ENCODE results near the gene RBM43. TPM values are rescaled to one million over a fixed set of nuclear protein-coding genes. Genes with fewer than 3 reads are reported as not detected.

The RBM43 gene
- total RNA-seq, 6 donors from 2014 or later = 4.4 to 16.8 (median 8.1) TPM

DNA sequence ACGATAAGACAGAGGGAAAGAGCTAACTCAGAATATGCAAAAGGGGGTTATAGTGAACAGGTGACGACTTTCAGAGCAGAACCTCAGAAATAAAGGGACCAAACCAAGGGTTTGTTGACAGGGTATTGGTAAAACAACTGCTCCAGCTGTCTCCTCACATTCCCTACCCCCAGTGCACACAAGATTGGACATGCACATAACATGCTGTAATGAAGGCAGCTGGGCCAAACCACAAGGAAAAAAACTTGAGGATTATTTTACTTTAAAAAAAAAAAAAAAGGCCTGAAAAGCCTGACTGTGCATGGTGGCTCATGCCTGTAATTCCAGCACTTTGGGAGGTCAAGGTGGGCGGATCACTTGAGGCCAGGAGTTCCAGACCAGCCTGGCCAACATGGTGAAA is 3.5 kb downstream of the RBM43 start:
- no peak for DNase-seq
- peak in 1 of 2 donors; percentile 6 for ATAC-seq (ENCODE audit: low FRiP score in 2 of 2)
- TF ChIP-seq EP300 (IDR thresholded peaks at IDR 0.05) = no peak
- no peak for TF ChIP-seq POLR2A (IDR thresholded peaks at IDR 0.05)
- no peak for TF ChIP-seq POLR2AphosphoS5 (IDR thresholded peaks at IDR 0.05)
- no peak for TF ChIP-seq CTCF (IDR thresholded peaks at IDR 0.05)
- no peak overlapping the region for H3K27ac ChIP-seq
- WGBS, 2 donors = 91 to 96% methylated on average over 3 of the region's 3 CpGs
- H3K36me3 ChIP-seq = peaks cover 0 to 9% (median 6%) of the 10 kb centered on the region in 4 donors
- H3K4me1 ChIP-seq = peaks cover 6 to 17% (median 9%) of the 10 kb centered on the region in 4 donors
- no peak overlapping the region for H3K4me3 ChIP-seq
- H3K27me3 ChIP-seq = no peaks in the 10 kb centered on the region
- H3K9me3 ChIP-seq = no peaks in the 10 kb centered on the region

DNA sequence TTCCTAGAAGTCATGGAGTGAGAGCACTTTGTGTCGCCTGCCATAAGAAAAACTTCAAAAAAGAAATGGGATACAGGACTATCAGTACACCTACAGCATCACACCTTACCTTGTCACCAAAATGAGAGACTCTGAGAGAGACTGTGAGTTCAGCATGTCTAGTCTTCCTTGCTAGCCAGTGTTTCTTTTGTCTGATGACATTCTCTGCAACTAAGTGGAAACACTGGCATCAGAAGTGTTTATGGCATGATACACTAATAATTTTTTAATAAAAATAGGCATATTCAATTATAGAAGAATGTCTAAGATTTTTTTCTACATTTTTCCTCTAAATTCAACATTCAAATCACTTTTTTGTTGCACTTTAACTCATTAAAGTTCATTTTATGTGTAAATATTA is 9.0 kb downstream of the RBM43 start:
- Histone ChIP-seq H3K4me3 (no peak overlapping the region), H3K27me3 (no peaks in the 10 kb centered on the region), H3K9me3 (peaks cover 5 to 12% (median 8%) of the 10 kb centered on the region in 4 donors), H3K4me1 (peaks cover 0 to 4% (median 0%) of the 10 kb centered on the region in 4 donors), H3K36me3 (peaks cover 4 to 54% (median 24%) of the 10 kb centered on the region in 4 donors), H3K27ac (no peak overlapping the region)
- WGBS, 2 donors = 92 to 97% methylated on average over 1 of the region's 1 CpG
- TF ChIP-seq CTCF (IDR thresholded peaks at IDR 0.05) (no peak), EP300 (IDR thresholded peaks at IDR 0.05) (no peak), POLR2AphosphoS5 (IDR thresholded peaks at IDR 0.05) (no peak)
- ATAC-seq (ENCODE audit: low FRiP score in 2 of 2) = no peak
- no peak for DNase-seq

GRCh38 chr2:151251012-151251411 is 10.7 kb downstream of the RBM43 start:
- no peak for DNase-seq
- peaks cover 7 to 12% (median 10%) of the 10 kb centered on the region in 4 donors for H3K9me3 ChIP-seq
- no peak overlapping the region for H3K4me3 ChIP-seq
- no peaks in the 10 kb centered on the region for H3K27me3 ChIP-seq
- 81 to 86% methylated on average over 1 of the region's 1 CpG for WGBS, 2 donors
- ATAC-seq (ENCODE audit: low FRiP score in 2 of 2) = no peak
- H3K4me1 ChIP-seq = no peaks in the 10 kb centered on the region
- H3K27ac ChIP-seq = no peak overlapping the region
- TF ChIP-seq POLR2AphosphoS5 (IDR thresholded peaks at IDR 0.05) (no peak), CTCF (IDR thresholded peaks at IDR 0.05) (no peak), EP300 (IDR thresholded peaks at IDR 0.05) (no peak), POLR2A (IDR thresholded peaks at IDR 0.05) (no peak)
- peaks cover 4 to 54% (median 24%) of the 10 kb centered on the region in 4 donors for H3K36me3 ChIP-seq

GRCh38 chr2:151247432-151247831 is 14.2 kb downstream of the RBM43 start:
- ATAC-seq (ENCODE audit: low FRiP score in 2 of 2) = no peak
- Histone ChIP-seq H3K27ac (no peak overlapping the region), H3K4me3 (no peak overlapping the region)

More at GRCh38 chr2:151247432-151247831, 14.2 kb downstream of the RBM43 start:
- no peak for TF ChIP-seq CTCF (IDR thresholded peaks at IDR 0.05)
- no peak for TF ChIP-seq POLR2AphosphoS5 (IDR thresholded peaks at IDR 0.05)
- no peak for TF ChIP-seq POLR2A (IDR thresholded peaks at IDR 0.05)
- no peak for TF ChIP-seq EP300 (IDR thresholded peaks at IDR 0.05)
- Histone ChIP-seq H3K36me3 (peaks cover 4 to 41% (median 18%) of the 10 kb centered on the region in 4 donors), H3K9me3 (peaks cover 7 to 12% (median 10%) of the 10 kb centered on the region in 4 donors), H3K27me3 (no peaks in the 10 kb centered on the region), H3K4me1 (no peaks in the 10 kb centered on the region)
- no peak for DNase-seq
